ENCODE measurements around the gene MPPED1.

- TF ChIP-seq CTCF (conservative IDR thresholded peaks at IDR 0.05 in 1 of 2, IDR thresholded peaks at IDR 0.05 in 1 of 2; ENCODE audit: low read depth in 1 of 2, low read length in 2 of 2) = no peak
- no peak for TF ChIP-seq EZH2 (IDR thresholded peaks at IDR 0.05; ENCODE audit: low read length, missing control alignments)
Measured at GRCh38 chr22:43506487-43506886, 94.7 kb downstream of the MPPED1 start.
